Smooth muscle cell of the brain vasculature (primary cell): ENCODE results near the gene ZSWIM6.

Experiments
- DNase-seq: peaks from one replicate; pipeline ENCODE4 v3.0.0-alpha.2; 2012; ENCODE audit warnings: low read depth, low spot score

ZSWIM6 gene

DNA sequence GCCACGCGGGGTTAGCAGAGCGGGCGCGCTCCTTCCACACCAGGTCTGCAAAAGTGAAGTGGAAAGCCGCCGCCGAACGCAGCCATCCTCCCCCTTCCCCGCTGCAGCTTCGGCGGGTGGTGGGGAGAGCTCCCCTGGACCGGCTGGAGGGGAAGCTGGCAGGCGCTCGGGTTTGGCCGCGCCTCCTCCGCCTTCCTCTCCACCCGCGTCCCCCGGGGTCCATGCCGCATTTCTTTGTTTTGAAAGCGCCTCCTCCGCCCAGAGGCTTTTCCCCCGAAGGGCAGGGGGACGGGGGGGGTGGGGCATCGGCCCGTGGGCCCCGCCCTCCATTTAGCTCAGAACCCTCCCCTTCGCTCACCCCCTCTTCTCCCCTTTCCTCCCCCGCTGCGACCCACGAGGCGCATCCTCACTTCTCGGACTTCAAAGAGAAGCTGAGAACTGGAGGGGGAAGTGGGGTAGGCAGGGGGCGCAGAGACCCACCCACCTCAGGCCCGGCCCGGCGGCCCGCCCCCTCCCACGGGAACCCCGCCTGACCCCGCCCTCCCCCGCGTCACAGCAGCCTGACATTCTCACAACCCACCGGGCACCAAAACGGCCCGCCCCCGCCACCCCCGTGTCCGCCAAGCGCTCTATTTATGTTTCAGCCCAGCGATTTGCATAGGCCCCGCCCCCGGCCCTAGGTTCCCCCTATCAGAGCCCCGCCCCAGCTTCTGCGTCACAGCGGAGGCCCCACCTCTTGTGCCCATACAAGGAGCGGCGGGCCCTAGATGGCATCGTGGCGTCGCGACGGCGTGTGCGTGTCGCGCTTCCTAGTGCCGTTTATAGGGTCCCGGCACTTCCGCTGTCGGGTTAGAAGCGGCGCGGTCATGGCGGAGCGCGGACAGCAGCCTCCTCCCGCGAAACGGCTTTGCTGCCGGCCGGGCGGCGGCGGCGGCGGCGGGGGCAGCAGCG lies at the start of gene ZSWIM6:
ZSWIM6 (plus strand) TSS at position 852 of the 951 bp plus-strand sequence; CDS start at position 867, 15 bp downstream.
- DNase-seq = peak; percentile 98

DNA sequence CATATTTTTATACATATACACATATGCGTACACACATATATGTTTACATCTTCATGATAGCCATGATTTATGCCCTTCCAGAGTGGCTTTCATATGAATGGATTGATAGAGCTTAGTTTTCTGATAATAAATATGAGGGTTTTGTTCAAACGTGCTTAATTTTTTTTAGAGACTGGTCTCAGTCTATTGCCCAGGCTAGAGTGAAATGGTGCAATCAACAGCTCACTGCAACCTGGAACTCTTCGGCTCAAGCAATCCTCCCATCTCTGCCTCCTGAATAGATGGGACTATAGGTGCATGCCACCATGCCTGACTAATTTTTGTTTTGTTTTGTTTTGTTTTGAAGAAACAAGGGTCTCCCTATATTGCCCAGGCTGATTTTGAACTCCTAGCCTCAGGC lies 48.6 kb upstream of the ZSWIM6 start:
- no peak for DNase-seq

DNA sequence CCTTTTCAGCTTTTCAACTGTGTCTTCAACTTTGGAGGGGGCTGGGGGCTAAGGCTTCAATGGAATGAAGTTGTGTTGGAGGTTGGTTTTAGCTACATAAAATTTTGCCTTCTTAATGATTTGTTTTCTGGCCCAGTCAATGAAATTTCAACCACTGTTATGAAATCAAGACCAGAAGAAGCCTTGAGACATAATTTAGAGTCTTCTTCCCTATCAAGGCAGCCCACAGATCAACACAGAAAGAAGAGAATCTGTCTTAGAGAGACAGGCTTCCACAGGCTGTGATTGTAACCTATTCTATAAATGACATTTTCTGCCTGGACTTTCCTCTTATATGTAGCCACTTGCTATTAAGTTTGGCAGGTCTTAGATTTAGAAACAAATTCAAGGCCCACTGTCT lies 46.5 kb upstream of the ZSWIM6 start:
- DNase-seq = no peak

DNA sequence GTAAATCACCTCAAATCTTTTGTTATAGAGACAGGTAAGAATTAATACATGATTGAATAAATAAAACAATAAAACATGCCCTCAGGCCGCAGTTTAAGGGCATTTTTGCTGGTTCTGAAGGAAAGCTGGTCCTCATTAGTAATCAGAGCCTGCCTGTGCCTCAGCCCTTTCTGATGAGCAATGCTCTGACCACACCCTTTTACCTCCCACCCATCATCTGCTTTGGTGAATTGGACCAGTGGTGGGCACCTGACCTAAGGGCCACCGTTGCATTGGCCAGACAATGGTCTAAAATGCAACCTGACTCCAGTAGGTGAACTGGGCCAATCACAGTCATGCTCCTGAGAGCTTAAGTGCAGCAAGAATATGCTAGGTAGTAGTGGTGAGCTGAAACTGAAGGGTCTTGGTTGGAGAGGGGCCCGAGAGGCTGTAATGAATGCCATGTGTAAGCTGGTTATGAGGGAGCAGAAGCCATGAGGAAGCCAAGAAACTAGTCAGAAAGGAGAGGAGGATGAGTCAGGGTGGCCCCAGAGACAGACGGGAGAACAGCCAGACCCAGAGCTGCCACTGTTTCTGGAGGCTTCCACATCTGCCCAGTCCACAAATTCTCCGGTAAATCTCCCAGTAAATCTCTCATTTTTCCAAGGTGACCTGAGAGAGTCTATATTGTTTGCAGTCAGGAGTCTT lies 45.5 kb upstream of the ZSWIM6 start:
- DNase-seq = no peak

DNA sequence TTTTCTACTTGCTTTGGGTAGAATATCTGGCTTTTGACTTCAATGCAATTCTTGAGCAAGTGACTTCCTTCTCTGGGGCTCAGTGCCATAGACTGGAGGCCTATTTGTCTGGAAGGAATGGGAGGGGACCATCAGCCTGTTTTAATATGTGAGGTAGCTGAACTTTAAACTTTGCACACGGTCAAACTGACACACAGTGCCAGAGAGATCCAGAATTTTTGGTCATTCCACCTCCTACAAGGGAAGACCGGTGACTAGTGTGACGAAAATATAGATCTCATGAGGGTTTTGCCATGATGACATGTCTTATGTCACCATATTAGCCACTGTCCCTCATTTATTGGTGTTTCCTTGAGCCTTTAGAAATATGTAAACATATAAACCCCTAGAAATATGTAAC lies 44.6 kb upstream of the ZSWIM6 start:
- DNase-seq = no peak

DNA sequence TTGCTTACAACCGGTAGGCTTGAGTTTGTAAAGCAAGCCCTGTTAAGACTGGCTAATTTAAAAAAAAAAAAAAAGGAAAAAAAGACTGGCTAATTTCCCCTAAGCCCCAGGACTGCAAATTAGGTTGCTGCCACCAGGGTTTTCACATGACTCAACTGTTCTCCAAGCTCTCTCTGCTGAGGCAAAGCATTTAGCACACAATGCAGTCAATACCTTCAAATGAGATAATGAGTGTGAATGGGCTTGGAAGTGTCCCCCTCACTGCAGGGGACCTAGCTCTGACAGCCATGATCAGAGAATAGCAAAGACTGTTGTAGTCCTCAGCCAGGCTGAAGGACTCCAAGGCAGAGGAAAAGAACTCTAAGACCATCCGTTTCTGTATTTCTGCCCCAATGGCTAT lies 42.8 kb upstream of the ZSWIM6 start:
- DNase-seq = no peak

DNA sequence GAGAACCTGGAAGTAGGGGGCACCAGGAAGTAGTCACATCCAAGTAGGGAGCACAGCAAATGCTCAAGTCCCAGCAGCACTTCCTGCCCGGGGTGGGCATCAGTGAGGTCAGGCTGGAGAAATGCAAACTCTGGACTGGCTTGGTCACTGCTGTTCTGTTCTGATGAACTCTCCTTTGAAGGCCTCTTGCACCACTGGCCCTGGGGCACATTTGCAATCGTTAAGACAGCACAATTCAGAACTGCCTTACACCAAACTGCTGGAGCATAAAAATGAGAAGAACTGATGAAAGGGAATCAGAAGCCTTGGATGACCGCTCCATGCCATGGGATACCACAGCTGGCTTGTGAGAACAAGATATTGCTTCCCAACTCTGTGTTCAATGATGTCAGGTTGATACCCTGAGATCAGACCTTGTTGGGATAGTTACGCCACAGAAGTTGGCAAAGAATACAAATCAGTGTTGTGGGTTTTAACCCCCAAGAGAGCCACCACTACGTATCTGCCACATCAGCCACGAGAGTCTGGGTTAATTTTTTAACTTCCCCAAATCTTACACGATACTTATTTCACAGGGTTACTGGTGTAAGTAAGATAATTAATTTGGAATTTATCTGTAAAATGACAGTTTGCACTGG lies 42.3 kb upstream of the ZSWIM6 start:
- no peak for DNase-seq

DNA sequence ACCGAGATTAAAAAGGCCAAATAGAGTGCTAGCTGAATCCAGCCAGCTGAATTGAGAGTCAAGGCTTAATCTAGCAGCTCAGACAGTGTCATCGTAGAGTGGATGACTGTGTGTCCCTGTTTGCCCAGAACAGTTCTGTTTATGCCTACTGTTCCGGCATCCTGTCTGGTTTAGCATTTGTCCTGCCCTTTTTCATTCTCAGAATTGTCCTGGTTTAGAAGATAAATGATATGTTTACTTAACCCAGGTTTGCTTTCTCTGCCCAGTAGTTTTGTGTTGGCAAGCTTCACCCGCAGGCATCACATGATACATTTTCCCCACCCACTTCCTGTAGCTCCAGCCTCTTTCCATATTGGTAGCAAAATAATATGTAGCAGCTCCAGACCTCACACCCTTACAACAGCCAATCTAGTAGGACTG lies 41.3 kb upstream of the ZSWIM6 start:
- no peak for DNase-seq

DNA sequence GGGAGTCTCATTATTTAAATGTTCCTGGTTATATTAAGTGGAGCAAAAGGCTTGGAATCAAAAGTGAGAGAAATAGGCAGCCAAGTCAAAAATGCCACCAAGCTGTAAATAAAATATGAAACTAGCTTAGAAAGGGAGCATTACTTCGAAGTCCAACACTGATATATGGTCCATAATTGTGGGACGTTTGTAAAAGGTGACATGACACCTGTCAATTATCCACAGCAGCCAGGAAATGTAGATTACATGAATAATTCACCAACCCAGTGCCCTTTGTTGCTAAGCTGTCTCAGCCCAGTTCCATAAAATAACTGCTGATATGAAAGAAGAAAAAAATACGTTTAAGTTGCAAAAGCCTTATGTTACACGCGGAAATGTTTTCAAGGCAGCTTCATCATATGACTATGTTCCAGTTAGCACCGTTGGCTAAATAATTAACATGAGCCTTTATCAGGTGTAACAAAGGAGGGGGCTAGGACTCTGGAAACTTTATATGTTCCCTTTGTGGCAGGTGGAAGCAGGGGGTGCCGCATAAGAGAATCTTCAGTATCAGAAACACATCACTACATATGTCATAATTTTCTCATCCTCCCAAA lies 39.9 kb upstream of the ZSWIM6 start:
- no peak for DNase-seq

DNA sequence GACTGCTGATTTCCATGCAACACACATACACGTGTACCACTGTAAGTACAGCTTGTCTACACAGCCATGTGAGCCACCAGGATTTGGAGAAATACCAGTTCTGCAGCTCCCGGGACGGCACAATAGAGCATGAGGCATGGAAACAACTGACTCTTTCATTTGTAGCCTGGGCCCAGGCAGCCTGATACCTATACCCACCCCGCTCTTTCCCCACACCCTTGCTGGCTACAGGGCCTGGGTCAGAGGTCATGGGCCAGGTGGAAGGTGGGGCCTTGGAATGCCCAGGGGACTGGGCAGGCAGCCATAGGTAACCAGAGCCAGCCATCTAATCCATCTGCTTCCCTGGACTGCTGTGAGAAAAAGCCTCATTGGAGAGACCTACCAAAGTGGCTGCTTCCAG lies 39.0 kb upstream of the ZSWIM6 start:
- DNase-seq = no peak

DNA sequence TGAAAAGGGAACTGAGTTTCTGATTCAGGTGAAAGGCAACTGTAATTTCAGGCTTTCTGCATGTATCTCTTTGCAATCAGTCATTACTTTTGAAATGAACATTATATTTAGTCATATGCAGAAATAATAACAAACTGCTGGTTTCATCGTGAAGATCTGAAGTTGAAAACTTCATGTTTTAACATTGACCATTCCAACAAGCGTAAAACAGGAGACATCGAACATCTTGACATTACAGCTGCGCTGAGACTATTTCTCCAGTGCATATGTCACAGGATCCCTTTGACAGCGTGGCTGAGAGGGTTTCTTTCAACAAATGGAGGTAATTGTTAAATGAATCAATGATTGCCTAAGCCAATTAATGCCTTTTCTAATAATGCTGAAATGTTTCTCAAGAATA lies 38.2 kb upstream of the ZSWIM6 start:
- no peak for DNase-seq

DNA sequence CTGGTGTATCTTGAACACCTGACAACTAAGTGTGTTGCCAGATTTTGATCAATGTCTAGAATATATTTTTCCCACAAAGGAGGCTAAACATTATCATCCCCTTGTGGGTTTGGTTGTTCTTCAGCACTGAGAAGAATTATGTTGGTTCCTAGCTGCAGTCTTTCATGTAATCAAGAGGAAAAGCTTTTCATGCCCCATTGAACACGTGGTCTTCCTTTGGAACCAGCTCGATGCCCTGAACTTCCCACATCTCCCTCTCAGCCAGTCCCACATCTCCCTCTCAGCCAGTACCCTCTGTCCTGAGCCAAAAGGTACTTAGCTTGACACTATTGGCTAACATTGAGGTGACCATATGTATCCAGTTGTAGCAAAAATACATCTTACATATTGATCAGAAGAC lies 36.7 kb upstream of the ZSWIM6 start:
- DNase-seq = no peak

DNA sequence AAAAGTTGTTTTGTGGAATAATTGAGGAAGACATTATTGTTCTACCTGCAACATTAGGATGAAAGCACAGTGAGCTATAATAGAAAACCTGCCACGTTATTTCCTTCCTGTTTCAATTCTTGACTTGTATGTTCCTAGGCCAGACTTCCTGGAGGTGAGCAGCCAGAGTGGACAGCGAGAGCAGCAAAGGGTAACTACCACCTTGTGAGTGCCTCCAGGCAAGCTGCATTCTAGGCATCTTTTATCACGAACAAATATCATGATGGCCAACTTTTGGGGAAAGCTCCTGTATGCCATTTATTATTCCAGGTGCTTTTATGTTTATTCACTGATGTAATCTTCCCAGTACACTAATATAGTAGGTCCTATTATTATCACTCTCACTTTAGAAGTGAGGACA lies 34.0 kb upstream of the ZSWIM6 start:
- no peak for DNase-seq

DNA sequence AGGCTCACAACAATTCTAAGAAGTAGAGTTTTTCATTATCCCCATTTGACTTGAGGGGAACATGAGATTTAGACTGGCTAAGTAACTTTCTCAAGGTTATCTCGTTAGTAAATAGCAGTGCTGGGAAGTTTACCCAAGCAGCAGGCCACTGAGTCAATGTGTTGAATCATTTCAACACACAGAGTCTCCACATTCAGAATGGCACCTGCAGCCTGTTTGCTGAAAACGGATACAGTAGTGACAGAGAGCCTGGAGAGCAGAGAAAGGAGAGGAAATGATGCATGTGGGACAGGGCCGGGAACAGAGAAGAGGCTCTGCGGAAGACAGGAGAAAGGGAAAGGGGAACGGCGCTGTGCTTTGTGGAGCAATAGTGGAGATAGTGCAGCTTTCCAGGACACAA lies 33.5 kb upstream of the ZSWIM6 start:
- no peak for DNase-seq

DNA sequence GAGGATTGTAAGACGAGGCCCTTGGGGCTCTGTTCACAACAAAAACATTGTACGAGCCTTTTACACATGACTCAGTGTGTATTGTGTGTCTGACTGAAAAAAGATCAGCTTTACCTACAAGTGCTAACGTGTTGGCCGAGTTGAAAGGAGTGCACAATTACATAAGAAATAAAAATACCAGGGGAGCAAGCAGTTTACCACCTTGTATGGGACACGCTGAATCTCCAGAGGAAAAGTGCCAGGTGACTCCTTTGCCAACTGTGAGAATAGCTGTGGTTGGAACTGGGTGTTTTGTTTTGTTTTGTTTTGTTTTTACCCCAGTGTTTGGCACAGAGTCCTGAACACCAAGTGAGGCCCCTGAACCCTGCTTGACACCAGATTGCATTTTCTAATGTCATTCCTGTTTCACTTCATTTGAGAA lies 32.8 kb upstream of the ZSWIM6 start:
- no peak for DNase-seq

DNA sequence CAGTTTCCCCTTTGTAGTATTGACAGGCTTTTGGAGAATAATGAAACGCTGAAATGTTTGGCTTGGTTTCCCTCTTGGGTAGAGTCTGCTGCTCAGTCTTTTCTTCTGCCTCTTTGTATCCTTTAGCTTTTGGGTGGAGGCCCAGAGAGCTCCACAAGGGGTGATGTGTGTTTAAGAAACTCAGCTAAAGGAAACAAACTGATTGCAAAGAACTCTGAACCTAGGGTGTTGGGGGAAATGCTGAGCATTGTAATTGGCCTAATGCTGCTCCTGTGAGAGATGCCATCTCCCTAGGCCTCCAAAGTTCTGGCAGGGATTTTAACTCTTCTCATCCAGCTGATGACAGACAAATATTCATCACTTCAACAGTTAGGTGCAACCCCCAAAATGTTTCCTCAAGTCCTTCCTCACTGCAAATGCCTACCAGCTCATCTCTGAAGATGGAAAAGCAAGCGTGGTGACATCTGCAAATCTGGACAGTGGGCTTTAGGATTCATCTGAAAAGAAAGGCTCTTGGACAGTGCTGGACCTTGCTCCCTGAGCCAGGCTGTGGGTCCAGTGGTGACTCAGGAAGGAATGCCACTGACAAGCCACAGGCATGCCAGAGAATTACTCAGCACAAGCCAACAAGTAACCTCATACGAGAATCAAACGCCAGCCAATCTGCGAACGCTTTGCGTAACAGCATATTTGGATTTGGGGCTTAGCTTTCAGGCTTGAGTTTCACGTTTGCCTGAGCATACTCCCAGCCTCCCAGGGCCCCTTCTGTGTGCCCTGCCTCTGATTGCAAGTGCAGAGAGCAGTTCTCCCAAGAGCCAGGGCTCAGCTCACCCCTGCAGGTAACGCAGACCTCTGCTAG lies 30.5 kb upstream of the ZSWIM6 start:
- peak; percentile 92 for DNase-seq

DNA sequence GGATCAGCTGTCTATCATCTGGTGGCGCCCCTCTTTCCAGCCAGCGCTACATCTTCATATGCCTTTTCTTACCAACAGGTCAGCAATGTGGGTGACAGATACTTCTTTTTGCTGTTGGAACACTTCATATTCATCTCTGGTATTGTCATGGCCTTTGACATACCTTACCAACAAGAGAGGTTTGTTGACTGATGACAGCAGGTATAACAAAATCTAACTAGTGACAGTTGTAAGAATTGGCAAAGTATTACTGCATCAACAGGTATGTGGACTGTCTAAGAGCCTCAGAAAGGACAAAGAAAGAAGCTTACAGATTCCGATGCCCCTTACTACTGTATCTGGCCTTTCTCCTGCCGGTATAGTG lies 29.9 kb upstream of the ZSWIM6 start:
- DNase-seq = no peak

DNA sequence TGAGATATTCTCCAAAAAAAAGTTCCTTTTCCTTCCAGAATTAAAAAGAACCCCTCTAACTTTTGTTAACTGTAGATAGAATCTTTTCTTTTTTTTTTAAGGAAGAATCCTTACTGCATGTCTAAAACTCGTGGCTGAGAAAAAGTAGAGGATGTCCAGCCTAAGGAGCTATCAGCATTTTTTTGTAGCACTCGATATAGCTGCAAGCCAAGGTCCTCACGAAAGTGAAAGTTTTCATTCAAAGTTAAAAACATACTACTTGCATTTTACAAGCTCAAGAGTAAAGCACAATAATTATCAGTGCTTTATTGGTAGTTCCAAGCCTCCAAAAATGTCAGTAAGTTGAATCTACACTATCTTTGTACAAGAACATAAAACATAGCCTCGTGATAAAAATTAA lies 28.7 kb upstream of the ZSWIM6 start:
- DNase-seq = no peak

DNA sequence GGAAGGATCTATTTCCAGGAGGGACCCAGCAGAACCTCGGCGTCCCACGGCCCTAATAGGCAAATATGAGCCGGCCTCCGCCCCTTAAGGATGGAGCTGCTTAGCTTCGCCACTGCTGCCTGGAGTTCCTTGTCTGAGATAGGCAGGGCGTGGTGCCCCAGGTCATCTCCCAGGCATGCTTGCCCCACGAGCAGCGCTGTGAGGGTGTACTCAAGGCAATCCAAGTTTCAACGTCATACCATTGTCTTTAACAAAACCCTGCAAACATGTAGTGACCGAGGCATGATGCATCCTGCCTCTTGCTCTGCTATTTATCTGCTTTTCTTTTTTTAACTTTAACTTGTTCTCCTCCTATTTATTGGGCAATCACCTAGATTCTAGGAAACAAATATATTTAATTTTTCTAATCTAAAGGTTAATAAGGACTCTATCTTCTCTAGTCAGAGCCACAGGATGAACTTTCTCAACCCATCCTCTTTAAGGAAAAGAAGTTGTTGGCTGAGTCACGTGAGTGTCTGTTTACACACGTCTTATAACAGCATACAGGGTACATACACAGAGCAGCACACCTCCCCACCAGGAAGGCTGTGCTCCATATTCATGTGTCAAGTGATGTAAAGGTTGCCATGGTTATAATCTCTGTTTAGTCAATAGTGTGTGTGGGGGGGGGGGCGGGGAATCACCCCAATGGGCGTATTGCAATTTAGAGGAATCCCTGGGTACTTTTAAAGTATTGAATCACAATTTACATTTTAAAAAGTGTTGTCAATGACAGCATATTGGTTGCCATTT lies 27.3 kb upstream of the ZSWIM6 start:
- no peak for DNase-seq

DNA sequence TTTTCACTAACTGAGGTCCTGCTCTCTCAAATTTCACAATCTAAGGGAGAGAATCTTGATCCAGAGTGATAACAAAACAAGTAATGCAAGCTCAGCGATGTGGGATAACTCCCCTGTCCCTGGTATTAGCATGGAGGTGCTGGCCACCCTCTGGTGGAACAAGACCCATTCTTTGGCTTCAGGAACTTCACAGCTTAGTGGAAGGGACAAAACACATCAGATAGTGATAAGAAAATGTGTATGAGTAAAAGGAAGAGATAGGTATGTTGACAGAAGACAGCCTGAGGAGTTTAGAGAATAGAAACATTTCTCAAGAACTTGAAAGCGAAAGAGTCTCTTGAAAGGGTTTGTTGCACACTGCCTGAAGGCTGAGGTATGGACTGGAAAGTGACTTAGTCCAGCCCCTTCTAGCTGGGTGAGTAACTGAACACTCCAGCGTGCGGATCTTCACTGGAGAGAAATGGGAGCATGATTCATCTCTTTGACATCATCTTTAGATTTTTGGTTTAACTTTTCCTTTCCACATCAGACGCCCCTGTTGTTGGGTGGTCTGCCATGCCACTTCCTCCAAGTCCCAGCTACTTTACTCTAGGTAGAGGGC lies 25.4 kb upstream of the ZSWIM6 start:
- no peak for DNase-seq
